ENCODE data around the gene IARS2.
"Not testable (repeated sequence)": the region's sequence is repeated elsewhere in the genome, so short reads cannot be mapped to it uniquely, and the experiment has no call there.

Gene IARS2

DNA sequence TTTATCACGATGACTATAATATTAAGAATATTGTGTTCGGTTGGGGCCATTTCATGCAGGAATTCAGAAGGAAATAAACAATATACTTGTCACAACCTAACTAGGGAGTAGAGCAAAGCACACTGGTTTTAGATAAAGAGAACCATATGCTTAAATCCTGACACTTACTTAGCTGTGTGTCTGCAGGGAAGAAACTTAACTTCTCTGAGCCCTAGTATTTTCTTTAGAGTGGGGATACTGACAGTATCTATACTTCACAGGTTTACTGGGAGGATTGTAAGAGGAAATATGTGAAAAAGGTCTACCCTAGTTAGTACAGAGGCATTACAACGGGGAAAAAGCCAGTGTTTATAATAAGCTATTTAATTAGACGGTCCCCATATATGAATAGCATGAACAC, 72.9 kb downstream of the IARS2 start:
- DNase-seq (ENCODE audit: low spot score) = no peak

DNA sequence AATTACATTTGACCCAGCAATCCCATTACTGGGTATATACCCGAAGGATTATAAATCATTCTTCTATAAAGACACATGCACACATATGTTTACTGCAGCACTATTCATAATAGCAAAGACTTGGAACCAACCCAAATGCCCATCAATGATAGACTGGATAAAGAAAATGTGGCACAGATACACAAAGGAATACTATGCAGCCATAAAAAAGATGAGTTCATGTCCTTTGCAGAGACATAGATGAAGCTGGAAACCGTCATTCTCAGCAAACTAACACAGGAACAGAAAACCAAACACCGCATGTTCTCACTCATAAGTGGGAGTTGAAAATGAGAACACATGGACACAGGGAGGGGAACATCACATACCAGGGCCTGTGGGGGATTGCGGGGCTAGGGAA, 76.0 kb downstream of the IARS2 start:
- DNase-seq (ENCODE audit: low spot score) = not testable (repeated sequence)

DNA sequence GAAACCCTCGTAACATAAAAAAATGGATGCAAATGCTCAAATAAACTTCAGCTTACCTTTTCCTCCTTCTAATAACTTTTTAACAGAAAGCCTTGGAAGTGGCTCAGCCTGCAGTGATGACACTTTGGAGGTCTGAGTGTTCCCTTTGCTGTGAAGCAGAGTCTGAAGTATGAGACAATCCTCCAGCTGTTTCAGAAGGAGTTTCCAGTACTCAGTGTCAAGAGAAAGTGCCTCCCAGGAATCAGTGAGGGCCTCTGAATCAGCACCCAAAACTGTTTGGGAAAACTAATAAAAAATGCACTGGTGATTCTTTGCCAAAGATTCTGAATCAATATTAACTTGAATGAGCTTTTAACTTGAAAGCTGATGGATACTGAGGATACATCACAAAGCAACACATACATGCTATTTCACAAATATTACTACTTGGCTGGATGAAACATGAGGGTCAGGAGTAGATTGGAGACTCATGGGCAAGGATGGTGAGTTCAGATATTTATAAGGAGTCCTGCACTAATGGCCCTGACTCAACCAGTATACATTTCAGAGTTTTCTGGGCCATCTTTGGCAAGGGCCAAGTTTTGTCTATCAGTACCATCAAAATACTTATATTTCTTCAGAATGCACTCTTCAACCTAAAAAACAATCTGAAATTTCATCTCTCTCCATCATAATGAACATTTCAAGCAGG, 77.0 kb downstream of the IARS2 start:
- DNase-seq (ENCODE audit: low spot score) = no peak

DNA sequence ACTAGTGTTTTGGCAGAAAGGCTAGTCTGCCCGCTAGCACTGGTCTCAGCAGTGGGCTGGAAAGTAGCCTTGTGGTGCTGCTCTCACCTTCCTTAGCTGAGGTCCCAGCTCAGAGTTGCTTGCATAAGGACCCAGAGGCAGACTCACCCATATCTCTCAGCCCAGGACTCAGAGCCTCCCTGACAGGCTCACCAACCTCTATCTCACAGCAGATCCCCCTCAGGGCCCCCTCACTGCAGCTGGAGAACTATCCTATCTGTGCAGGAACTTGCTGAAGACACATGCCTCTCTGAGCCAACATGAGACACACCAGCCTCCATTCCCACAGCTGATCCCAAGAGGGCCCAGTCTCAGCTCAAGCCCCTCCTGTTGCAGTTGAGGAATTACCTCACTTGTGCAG, 82.6 kb downstream of the IARS2 start:
- no peak for DNase-seq (ENCODE audit: low spot score)

DNA sequence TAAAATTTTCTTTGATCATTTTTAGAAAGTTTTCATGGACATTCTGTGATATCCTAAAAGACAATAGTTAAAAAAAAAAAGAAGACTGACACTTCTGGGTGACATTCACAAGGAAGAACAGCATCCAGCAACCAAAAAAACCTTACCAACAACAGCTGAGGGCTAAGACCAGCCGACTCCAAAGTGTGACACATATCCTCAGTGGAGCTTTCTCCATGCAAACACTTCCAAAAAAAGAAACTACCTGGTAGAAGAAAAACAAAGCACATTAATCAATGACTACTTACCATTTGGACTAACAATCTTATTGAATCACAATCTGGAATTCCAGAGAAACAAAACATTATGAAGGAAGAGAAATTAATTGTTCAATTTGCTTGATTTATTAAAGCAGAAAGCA, 88.2 kb downstream of the IARS2 start:
- no peak for DNase-seq (ENCODE audit: low spot score)

DNA sequence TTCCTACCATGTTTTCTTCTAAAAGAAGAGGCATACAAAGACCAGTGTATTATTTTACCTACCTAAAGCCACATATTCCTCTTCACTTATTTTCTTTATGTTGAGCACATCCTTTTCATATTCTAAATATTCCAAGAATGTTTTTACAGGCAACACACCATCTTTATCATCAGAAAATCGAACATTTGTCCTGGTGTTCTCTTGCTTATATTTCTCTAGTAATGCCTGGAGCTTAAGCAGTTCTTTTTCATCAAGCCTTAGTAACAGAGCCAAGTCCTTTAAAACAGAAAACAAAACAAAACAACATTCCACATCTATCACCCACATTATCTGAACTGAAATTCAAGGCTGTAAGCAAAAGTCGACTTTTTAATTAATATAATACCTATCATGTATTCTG, 88.7 kb downstream of the IARS2 start:
- DNase-seq (ENCODE audit: low spot score) = no peak

DNA sequence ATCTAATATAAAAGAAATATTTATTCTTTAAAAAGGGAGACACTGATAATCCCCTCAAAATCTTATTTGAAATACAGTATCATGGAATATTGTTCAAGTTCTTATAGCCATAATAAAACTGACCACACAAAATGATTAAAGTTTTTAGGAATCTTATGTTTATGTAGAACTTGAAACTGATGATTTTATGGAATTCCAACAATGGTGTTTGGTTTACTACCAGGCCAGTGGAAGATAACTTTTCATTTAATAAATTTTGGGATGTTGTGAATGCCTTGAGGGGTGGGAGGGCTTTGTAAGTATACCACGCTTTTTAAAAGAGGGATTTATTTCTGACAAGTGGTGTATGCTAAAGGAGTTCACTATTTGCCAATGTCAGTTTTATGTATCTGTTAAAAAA, 90.6 kb downstream of the IARS2 start:
- DNase-seq (ENCODE audit: low spot score) = no peak

DNA sequence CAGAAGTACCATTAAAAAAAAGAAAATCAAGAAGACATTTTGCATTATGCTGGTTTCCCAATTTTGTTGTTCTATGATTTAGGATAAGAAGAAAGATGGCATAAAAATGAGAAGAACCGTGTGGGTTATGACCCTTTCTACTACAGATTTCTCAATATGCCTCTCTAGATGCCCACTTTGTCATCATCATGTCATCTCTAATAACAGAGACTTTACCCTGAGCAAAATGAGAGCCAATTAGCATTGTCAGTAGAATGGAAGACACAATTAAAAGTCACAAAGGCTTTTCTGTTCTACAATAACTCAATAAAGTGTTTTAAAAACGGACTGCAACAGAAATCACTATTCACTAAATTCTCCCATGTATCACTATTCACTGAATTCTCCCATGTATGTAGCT, 92.8 kb downstream of the IARS2 start:
- no peak for DNase-seq (ENCODE audit: low spot score)

DNA sequence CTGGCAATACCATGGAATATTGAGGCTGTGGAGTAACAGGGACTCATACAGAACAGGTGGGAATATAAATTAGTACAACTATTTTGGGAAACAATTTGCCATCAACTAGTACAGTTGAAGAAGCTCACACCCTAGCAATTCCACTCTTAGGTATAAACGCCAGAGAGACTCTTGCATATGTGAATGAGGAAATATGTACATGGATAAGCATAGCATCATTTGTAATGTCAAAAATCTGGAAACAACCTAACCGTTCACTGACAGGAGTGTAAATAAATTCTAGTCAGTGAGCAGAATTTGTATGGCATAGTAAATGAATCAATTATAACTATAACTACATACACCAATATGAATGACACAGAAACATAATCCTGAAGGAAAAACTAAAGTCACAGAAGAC, 94.6 kb downstream of the IARS2 start:
- no peak for DNase-seq (ENCODE audit: low spot score)

DNA sequence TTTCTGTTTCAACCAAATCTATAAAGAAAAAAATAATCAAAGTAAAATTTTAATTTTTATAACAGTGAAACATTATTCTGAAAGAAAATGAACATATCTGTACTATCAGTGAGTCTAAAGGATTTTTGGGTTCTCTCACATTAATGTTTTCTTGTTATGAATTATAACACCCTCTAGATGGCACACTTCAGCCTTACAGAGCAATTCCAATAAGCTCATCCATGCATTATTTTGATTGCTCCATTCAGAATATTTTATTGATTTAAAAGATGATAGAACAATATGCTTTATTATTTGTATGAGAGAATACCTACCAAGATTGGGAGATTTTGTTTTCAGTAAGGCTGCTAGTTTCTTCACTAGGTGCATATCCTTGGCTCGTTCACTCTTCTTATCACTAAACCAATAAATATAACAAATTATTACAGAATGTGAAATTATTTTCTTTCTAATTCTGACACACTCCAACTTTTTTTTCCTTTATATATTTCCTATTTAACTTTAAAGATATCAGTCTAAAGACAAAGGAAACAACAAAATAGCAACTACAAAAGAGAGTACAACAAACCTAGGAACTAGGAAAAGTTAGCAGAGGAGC, 95.9 kb downstream of the IARS2 start:
- no peak for DNase-seq (ENCODE audit: low spot score)

DNA sequence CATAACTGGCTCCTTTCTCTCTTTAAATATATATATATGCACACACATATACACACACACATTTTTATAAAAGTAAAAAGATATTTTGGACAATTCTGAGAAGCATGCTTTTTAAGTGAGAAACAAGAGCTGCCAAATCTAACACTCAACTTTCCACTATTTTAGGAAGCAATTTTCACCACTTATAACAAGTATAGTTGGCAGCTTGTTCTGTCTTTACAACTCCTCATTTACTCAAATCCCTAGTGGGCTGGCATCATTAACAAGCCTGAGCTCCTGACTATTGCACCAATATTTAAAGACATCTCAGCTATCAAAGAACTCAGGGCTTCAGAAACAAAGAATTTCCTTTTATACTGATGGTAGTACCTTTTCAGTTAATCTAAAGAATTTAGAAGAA, 101.8 kb downstream of the IARS2 start:
- DNase-seq (ENCODE audit: low spot score) = no peak

Data from ecto neural progenitor cell (in vitro differentiated cells).